GM23338 (cell line): ENCODE measurements around the gene EVC2.

Experiments used
- EZH2 ChIP-seq: fragments of 200-600 bp; sonication (generic); IDR thresholded peaks from one replicate; pipeline ENCODE4 v1.8.0; 2017; ENCODE audit warnings: antibody characterized with exemption, mild to moderate bottlenecking, low read depth; ENCODE audit not compliant: unreplicated experiment
- JUNB ChIP-seq: IDR thresholded peaks from one replicate; pipeline ENCODE4 v1.6.1; 2016; ENCODE audit warnings: antibody characterized with exemption; ENCODE audit not compliant: unreplicated experiment
- POLR2AphosphoS5 ChIP-seq: IDR thresholded peaks from 2 replicates; pipeline ENCODE4 v1.6.1; 2016; ENCODE audit warnings: antibody characterized with exemption, low read depth
- STAT1 ChIP-seq: IDR thresholded peaks from one replicate; pipeline ENCODE4 v1.6.1; 2016; ENCODE audit warnings: antibody characterized with exemption; ENCODE audit not compliant: unreplicated experiment
- ZNF114 ChIP-seq: fragments of 250-450 bp; sonication (Bioruptor Pico); IDR thresholded peaks from 2 replicates; pipeline ENCODE4 v1.5.0; 2020; ENCODE audit warnings: mild to moderate bottlenecking, moderate library complexity
- TF ChIP-seq, protein P1 (sequence below), 2 experiments: fragments of 200-600 bp in 1 of 2; sonication (generic) in 1 of 2; conservative IDR thresholded peaks; 2 replicates each; pipeline versions ENCODE4 v1.5.1 to v1.6.1; 2016 to 2017; ENCODE audit warnings: antibody characterized with exemption in 2 of 2, low read depth in 2 of 2, mild to moderate bottlenecking in 2 of 2, moderate library complexity in 1 of 2
- TF ChIP-seq, protein P2 (sequence below): IDR thresholded peaks from one replicate; pipeline ENCODE4 v1.6.1; 2018; ENCODE audit warnings: antibody characterized with exemption; ENCODE audit not compliant: unreplicated experiment

DNA sequence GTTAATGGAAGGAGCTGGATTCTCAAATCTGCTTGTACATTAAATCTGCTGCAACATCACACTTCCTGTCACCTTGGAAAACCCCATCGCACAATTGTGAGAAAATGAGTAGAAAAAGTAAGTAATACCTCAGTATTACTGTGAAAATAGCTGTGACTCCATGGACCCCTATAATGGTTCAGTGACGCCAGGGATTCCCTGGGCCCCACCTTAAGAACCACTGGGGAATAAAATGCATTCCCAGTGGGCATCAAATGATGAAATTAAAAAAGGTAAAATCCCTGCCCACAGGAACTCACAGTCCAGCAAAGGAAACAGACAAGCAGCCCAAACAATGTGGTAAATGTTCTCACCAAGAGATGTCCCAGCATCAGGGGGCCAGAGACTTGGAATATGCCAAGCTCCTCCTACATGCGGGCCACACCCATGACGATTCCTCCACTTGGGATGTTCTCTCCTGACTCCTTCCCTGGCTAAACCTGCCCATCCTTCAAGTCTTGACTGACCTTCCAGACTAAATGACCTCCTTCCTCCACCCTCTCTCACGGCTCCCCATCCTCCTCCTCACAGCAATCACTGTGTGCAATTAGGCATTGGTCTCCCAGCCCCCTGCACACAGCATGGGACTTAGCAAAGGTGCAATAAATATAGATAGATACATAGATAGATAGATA, 2.6 kb downstream of the EVC2 start:
- TF ChIP-seq EZH2 (no peak), POLR2AphosphoS5 (no peak), JUNB (no peak), ZNF114 (CRISPR knock-in tag) (no peak), STAT1 (no peak)
- TF ChIP-seq, protein P1, sequence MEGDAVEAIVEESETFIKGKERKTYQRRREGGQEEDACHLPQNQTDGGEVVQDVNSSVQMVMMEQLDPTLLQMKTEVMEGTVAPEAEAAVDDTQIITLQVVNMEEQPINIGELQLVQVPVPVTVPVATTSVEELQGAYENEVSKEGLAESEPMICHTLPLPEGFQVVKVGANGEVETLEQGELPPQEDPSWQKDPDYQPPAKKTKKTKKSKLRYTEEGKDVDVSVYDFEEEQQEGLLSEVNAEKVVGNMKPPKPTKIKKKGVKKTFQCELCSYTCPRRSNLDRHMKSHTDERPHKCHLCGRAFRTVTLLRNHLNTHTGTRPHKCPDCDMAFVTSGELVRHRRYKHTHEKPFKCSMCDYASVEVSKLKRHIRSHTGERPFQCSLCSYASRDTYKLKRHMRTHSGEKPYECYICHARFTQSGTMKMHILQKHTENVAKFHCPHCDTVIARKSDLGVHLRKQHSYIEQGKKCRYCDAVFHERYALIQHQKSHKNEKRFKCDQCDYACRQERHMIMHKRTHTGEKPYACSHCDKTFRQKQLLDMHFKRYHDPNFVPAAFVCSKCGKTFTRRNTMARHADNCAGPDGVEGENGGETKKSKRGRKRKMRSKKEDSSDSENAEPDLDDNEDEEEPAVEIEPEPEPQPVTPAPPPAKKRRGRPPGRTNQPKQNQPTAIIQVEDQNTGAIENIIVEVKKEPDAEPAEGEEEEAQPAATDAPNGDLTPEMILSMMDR (conservative IDR thresholded peaks at IDR 0.05; ENCODE audit: low read depth in 2 of 2), result no peak
- TF ChIP-seq, protein P2, sequence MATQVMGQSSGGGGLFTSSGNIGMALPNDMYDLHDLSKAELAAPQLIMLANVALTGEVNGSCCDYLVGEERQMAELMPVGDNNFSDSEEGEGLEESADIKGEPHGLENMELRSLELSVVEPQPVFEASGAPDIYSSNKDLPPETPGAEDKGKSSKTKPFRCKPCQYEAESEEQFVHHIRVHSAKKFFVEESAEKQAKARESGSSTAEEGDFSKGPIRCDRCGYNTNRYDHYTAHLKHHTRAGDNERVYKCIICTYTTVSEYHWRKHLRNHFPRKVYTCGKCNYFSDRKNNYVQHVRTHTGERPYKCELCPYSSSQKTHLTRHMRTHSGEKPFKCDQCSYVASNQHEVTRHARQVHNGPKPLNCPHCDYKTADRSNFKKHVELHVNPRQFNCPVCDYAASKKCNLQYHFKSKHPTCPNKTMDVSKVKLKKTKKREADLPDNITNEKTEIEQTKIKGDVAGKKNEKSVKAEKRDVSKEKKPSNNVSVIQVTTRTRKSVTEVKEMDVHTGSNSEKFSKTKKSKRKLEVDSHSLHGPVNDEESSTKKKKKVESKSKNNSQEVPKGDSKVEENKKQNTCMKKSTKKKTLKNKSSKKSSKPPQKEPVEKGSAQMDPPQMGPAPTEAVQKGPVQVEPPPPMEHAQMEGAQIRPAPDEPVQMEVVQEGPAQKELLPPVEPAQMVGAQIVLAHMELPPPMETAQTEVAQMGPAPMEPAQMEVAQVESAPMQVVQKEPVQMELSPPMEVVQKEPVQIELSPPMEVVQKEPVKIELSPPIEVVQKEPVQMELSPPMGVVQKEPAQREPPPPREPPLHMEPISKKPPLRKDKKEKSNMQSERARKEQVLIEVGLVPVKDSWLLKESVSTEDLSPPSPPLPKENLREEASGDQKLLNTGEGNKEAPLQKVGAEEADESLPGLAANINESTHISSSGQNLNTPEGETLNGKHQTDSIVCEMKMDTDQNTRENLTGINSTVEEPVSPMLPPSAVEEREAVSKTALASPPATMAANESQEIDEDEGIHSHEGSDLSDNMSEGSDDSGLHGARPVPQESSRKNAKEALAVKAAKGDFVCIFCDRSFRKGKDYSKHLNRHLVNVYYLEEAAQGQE, result no peak
